ENCODE results near the gene LDLR. TPM values are rescaled to one million over a fixed set of nuclear protein-coding genes. Genes with fewer than 3 reads are reported as not detected.
A peak's percentile ranks its signal among the peaks of the same experiment; 100 is the strongest.

The LDLR gene
- total RNA-seq, 1 experiment from 2014 or later, result 175 TPM

DNA sequence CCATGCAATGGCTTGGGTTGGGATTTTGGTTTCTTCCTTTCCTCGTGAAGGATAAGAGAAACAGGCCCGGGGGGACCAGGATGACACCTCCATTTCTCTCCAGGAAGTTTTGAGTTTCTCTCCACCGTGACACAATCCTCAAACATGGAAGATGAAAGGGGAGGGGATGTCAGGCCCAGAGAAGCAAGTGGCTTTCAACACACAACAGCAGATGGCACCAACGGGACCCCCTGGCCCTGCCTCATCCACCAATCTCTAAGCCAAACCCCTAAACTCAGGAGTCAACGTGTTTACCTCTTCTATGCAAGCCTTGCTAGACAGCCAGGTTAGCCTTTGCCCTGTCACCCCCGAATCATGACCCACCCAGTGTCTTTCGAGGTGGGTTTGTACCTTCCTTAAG, 42.2 kb downstream of the LDLR start:
- CTCF ChIA-PET, result no interaction called here
- TF ChIP-seq EZH2 (IDR thresholded peaks at IDR 0.05; ENCODE audit: borderline replicate concordance, low read depth, low read length, poor library complexity, severe bottlenecking), result no peak
- TF ChIP-seq, protein P1, sequence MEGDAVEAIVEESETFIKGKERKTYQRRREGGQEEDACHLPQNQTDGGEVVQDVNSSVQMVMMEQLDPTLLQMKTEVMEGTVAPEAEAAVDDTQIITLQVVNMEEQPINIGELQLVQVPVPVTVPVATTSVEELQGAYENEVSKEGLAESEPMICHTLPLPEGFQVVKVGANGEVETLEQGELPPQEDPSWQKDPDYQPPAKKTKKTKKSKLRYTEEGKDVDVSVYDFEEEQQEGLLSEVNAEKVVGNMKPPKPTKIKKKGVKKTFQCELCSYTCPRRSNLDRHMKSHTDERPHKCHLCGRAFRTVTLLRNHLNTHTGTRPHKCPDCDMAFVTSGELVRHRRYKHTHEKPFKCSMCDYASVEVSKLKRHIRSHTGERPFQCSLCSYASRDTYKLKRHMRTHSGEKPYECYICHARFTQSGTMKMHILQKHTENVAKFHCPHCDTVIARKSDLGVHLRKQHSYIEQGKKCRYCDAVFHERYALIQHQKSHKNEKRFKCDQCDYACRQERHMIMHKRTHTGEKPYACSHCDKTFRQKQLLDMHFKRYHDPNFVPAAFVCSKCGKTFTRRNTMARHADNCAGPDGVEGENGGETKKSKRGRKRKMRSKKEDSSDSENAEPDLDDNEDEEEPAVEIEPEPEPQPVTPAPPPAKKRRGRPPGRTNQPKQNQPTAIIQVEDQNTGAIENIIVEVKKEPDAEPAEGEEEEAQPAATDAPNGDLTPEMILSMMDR (conservative IDR thresholded peaks at IDR 0.05; ENCODE audit: low read depth, low read length), result no peak
- TSS peak; percentile 55 for BruUV-seq (replicated peaks)

DNA sequence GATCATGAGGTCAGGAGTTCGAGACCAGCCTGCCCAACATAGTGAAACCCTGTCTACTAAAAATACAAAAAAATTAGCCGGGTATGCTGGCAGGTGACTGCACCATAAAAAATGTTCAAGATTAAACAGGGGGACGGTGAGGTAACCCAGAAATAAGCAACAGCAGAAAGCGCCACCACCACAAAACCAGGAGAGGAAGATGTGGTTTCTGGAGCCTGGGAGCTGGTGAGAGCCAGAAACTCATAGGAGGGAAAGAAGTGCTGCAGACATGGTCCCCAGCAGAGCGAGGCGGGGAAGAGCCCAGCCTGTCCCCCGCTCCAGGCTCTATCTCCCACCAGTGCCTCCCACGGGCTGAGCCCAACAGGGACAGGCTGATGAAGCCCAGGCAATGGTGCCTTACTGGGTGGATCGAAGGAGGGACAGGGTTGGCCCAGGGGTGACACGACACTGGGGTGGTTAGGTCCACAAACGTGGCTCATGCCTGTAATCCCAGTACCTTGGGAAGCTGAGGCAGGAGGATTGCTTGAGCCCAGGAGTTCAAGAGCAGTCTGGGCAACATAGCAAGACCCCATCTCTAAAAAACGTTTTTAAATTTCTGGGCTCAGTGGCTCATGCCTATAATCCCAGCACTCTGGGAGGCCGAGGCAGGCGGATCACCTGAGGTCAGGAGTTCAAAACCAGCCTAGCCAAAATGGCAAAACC, 47.3 kb downstream of the LDLR start:
- Histone ChIP-seq H3K4me1 (ENCODE audit: insufficient read depth, low read length, poor library complexity, severe bottlenecking) (peaks cover 23% of the 10 kb centered on the region), H3K9me3 (ENCODE audit: low read depth, low read length, poor library complexity, severe bottlenecking) (no peaks in the 10 kb centered on the region), H3K4me3 (ENCODE audit: low read depth, low read length, poor library complexity, severe bottlenecking) (no peak overlapping the region), H3K27ac (ENCODE audit: low read depth, low read length, poor library complexity, severe bottlenecking) (peak overlapping the region; percentile 31), H3K27me3 (replicated peaks; ENCODE audit: insufficient read depth, low read depth, low read length, poor library complexity) (no peaks in the 10 kb centered on the region), H3K36me3 (ENCODE audit: insufficient read depth, low read length, poor library complexity, severe bottlenecking) (peaks cover 23% of the 10 kb centered on the region)
- peak; percentile 47 for DNase-seq (ENCODE audit: low spot score)
- POLR2A ChIA-PET (ENCODE audit: low non-redundant PET), result interaction anchor here (0.5 to 0.7 kb wide), 2 partner anchors 20 to 487 kb away, joined by 3 to 6 read pairs; no protein-coding TSS in a partner anchor
- no TSS peak for BruUV-seq (replicated peaks)
- CTCF ChIA-PET, result no interaction called here
- intact Hi-C loops (cut with micrococcal nuclease; ENCODE audit: unreplicated experiment), result loop anchor here (1.0 to 5.0 kb wide), 2 partner anchors 68 to 151 kb away; no protein-coding TSS in a partner anchor
- no peak for TF ChIP-seq EZH2 (IDR thresholded peaks at IDR 0.05; ENCODE audit: borderline replicate concordance, low read depth, low read length, poor library complexity, severe bottlenecking)

More for the DNA sequence above, 42.2 kb downstream of the LDLR start:
- H3K4me3 ChIP-seq (ENCODE audit: low read depth, low read length, poor library complexity, severe bottlenecking), result no peak overlapping the region
- no peaks in the 10 kb centered on the region for H3K9me3 ChIP-seq (ENCODE audit: low read depth, low read length, poor library complexity, severe bottlenecking)
- H3K4me1 ChIP-seq (ENCODE audit: insufficient read depth, low read length, poor library complexity, severe bottlenecking), result no peaks in the 10 kb centered on the region
- H3K27me3 ChIP-seq (replicated peaks; ENCODE audit: insufficient read depth, low read depth, low read length, poor library complexity), result no peaks in the 10 kb centered on the region
- intact Hi-C loops (cut with micrococcal nuclease; ENCODE audit: unreplicated experiment), result loop anchor here (2.0 to 5.0 kb wide), 2 partner anchors 95 to 194 kb away; no protein-coding TSS in a partner anchor
- DNase-seq (ENCODE audit: low spot score), result no peak
- H3K27ac ChIP-seq (ENCODE audit: low read depth, low read length, poor library complexity, severe bottlenecking), result peak overlapping the region; percentile 10
- H3K36me3 ChIP-seq (ENCODE audit: insufficient read depth, low read length, poor library complexity, severe bottlenecking), result peaks cover 74% of the 10 kb centered on the region
- POLR2A ChIA-PET (ENCODE audit: low non-redundant PET), result no interaction called here

DNA sequence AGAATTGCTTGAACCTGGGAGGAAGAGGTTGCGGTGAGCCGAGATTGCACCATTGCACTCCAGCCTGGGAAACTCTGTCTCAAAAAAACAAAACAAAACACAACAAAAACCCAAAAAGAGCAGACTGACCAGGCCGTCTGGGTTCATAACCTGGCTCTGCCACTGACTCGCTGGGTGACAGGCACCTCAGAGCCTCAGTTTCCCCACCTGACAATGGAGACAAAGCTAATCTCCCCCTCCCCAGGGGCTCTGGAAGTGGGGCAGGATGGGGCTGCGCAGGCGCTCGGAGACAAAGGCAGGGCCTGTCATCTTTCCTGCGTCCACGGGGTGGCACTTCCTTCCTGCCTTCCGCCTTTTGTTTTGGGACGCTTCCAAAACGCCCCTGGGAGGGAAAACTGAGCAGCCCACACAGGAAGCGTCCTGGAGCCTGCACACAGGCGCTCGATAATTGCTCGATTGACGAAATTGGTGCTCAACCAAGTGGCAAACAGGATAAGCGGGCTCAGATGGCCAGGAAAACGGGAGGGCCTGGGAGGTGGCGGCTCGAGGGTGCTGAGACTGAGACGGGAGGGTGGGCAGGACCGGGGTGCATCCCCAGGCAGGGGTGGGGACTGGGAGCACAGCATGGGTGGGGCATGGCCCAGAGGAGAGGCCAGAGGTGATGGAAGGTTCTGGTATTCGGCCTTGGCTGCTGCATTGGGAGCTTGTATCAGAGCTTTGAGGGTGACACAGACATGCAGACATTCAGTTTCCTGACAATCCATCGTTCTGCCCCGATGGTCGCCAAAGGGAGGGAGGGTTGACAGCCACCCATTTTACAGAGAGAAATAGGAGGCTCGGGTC, 48.5 kb downstream of the LDLR start:
- ChIA-PET POLR2A (ENCODE audit: low non-redundant PET) (interaction anchor here (0.6 kb wide), 1 partner anchor 188 kb away, joined by 5 read pairs; no protein-coding TSS in a partner anchor), CTCF (interaction anchor here (0.5 to 1.2 kb wide), 4 partner anchors 67 to 345 kb away, joined by 3 to 9 read pairs (median 4); no protein-coding TSS in a partner anchor)
- H3K4me1 ChIP-seq (ENCODE audit: insufficient read depth, low read length, poor library complexity, severe bottlenecking), result peaks cover 35% of the 10 kb centered on the region
- no peaks in the 10 kb centered on the region for H3K9me3 ChIP-seq (ENCODE audit: low read depth, low read length, poor library complexity, severe bottlenecking)
- peak overlapping the region; percentile 81 for H3K27ac ChIP-seq (ENCODE audit: low read depth, low read length, poor library complexity, severe bottlenecking)
- peak overlapping the region; percentile 23 for H3K4me3 ChIP-seq (ENCODE audit: low read depth, low read length, poor library complexity, severe bottlenecking)
- peak; percentile 98 for DNase-seq (ENCODE audit: low spot score)
- intact Hi-C loops (cut with micrococcal nuclease; ENCODE audit: unreplicated experiment), result loop anchor here (1.0 to 5.0 kb wide), 3 partner anchors 67 to 345 kb away; no protein-coding TSS in a partner anchor
- BruUV-seq (replicated peaks), result no TSS peak
- H3K27me3 ChIP-seq (replicated peaks; ENCODE audit: insufficient read depth, low read depth, low read length, poor library complexity), result no peaks in the 10 kb centered on the region
- TF ChIP-seq, protein P1 (conservative IDR thresholded peaks at IDR 0.05; ENCODE audit: low read depth, low read length), result peak; percentile 86
- no peak for TF ChIP-seq EZH2 (IDR thresholded peaks at IDR 0.05; ENCODE audit: borderline replicate concordance, low read depth, low read length, poor library complexity, severe bottlenecking)
- peaks cover 11% of the 10 kb centered on the region for H3K36me3 ChIP-seq (ENCODE audit: insufficient read depth, low read length, poor library complexity, severe bottlenecking)

Data from A673 (cell line).